Measurements from ENCODE around the gene VPS13C. TPM values are rescaled to one million over a fixed set of nuclear protein-coding genes. Genes with fewer than 3 reads are reported as not detected.

The VPS13C gene
- total RNA-seq, 1 donor from 2014 or later, result 60.2 TPM

- peak overlapping the region; percentile 69 for H3K4me3 Mint-ChIP-seq (ENCODE audit: unreplicated experiment)
- H3K27me3 Mint-ChIP-seq (ENCODE audit: unreplicated experiment), result peaks cover 18% of the 10 kb centered on the region
- H3K27ac Mint-ChIP-seq (ENCODE audit: unreplicated experiment), result no peak overlapping the region
- no peaks in the 10 kb centered on the region for H3K36me3 Mint-ChIP-seq (ENCODE audit: unreplicated experiment)
- TF ChIP-seq CTCF (IDR thresholded peaks at IDR 0.05), result no peak
- no peak for DNase-seq (ENCODE audit: extremely low spot score, unreplicated experiment)
- H3K4me1 Mint-ChIP-seq (ENCODE audit: unreplicated experiment), result peaks cover 28% of the 10 kb centered on the region
- H3K9me3 Mint-ChIP-seq (ENCODE audit: unreplicated experiment), result no peaks in the 10 kb centered on the region
Measured at GRCh38 chr15:62067448-62068044, 7.3 kb upstream of the VPS13C start.

- Mint-ChIP-seq H3K27ac (ENCODE audit: unreplicated experiment) (no peak within 1 kb of the TSS), H3K4me1 (ENCODE audit: unreplicated experiment) (peaks cover 30% of the 10 kb centered on the region), H3K27me3 (ENCODE audit: unreplicated experiment) (peaks cover 21% of the 10 kb centered on the region), H3K4me3 (ENCODE audit: unreplicated experiment) (peak within 1 kb of the TSS; percentile 69), H3K9me3 (ENCODE audit: unreplicated experiment) (no peaks in the 10 kb centered on the region), H3K36me3 (ENCODE audit: unreplicated experiment) (no peaks in the 10 kb centered on the region)
- TF ChIP-seq CTCF (IDR thresholded peaks at IDR 0.05), result peak; percentile 29
- DNase-seq (ENCODE audit: extremely low spot score, unreplicated experiment), result peak; percentile 87
Measured at GRCh38 chr15:62066663-62067447, 6.6 kb upstream of the VPS13C start, which contains the start of gene C2CD4A. Gene C2CD4A (plus strand): TSS chr15:62066977. CDS start chr15:62067614, 637 bp downstream.

- DNase-seq (ENCODE audit: extremely low spot score, unreplicated experiment), result no peak
- peaks cover 23% of the 10 kb centered on the region for H3K27me3 Mint-ChIP-seq (ENCODE audit: unreplicated experiment)
Measured at GRCh38 chr15:62063825-62064635, 3.8 kb upstream of the VPS13C start.

GRCh38 chr15:62060896-62061280 is 641 bp upstream of the VPS13C start:
- Mint-ChIP-seq H3K27ac (ENCODE audit: unreplicated experiment) (peak overlapping the region; percentile 92), H3K27me3 (ENCODE audit: unreplicated experiment) (peaks cover 6% of the 10 kb centered on the region), H3K4me3 (ENCODE audit: unreplicated experiment) (peak overlapping the region; percentile 85), H3K9me3 (ENCODE audit: unreplicated experiment) (no peaks in the 10 kb centered on the region), H3K36me3 (ENCODE audit: unreplicated experiment) (peaks cover 3% of the 10 kb centered on the region), H3K4me1 (ENCODE audit: unreplicated experiment) (peaks cover 24% of the 10 kb centered on the region)
- no peak for TF ChIP-seq CTCF (IDR thresholded peaks at IDR 0.05)
- no peak for DNase-seq (ENCODE audit: extremely low spot score, unreplicated experiment)

More at GRCh38 chr15:62063825-62064635, 3.8 kb upstream of the VPS13C start:
- H3K36me3 Mint-ChIP-seq (ENCODE audit: unreplicated experiment), result no peaks in the 10 kb centered on the region
- H3K9me3 Mint-ChIP-seq (ENCODE audit: unreplicated experiment), result no peaks in the 10 kb centered on the region
- peak overlapping the region; percentile 64 for H3K27ac Mint-ChIP-seq (ENCODE audit: unreplicated experiment)
- no peak for TF ChIP-seq CTCF (IDR thresholded peaks at IDR 0.05)
- H3K4me3 Mint-ChIP-seq (ENCODE audit: unreplicated experiment), result no peak overlapping the region
- peaks cover 35% of the 10 kb centered on the region for H3K4me1 Mint-ChIP-seq (ENCODE audit: unreplicated experiment)

GRCh38 chr15:62059816-62060112 is 483 bp downstream of the VPS13C start:
- H3K4me3 Mint-ChIP-seq (ENCODE audit: unreplicated experiment), result peak overlapping the region; percentile 85
- peaks cover 35% of the 10 kb centered on the region for H3K4me1 Mint-ChIP-seq (ENCODE audit: unreplicated experiment)
- peak overlapping the region; percentile 81 for H3K27ac Mint-ChIP-seq (ENCODE audit: unreplicated experiment)
- H3K27me3 Mint-ChIP-seq (ENCODE audit: unreplicated experiment), result peaks cover 6% of the 10 kb centered on the region
- H3K9me3 Mint-ChIP-seq (ENCODE audit: unreplicated experiment), result no peaks in the 10 kb centered on the region
- H3K36me3 Mint-ChIP-seq (ENCODE audit: unreplicated experiment), result peaks cover 3% of the 10 kb centered on the region
- no peak for DNase-seq (ENCODE audit: extremely low spot score, unreplicated experiment)
- TF ChIP-seq CTCF (IDR thresholded peaks at IDR 0.05), result no peak

Measured in osteocyte (in vitro differentiated cells).